Breast epithelium (tissue), 4 donors: ENCODE measurements around the gene ATRNL1. TPM values are rescaled to one million over a fixed set of nuclear protein-coding genes. Genes with fewer than 3 reads are reported as not detected.

Source experiments
- DNase-seq, 2 donors: peaks; one replicate each; pipeline ENCODE4 v3.0.0-alpha.2; 2019; ENCODE audit warnings: low spot score in 2 of 2
- H3K27ac ChIP-seq, 2 donors: fragments of 200-600 bp; sonication (generic) in 1 of 2; one replicate each; pipeline ENCODE4 v1.5.1; 2016 to 2019; ENCODE audit warnings: mild to moderate bottlenecking in 1 of 2
- H3K27me3 ChIP-seq, 2 donors: fragments of 200-600 bp; sonication (generic) in 1 of 2; one replicate each; pipeline versions ENCODE4 v1.5.1 to v1.6.0; 2017 to 2019; ENCODE audit warnings: control low read depth in 1 of 2, mild to moderate bottlenecking in 1 of 2
- H3K36me3 ChIP-seq: fragments of 200-600 bp; one replicate; pipeline ENCODE4 v1.5.1; 2019
- H3K4me1 ChIP-seq, 2 donors: fragments of 200-600 bp; sonication (generic); one replicate each; pipeline ENCODE4 v1.5.1; 2016 to 2019; ENCODE audit warnings: control low read depth in 1 of 2
- H3K4me3 ChIP-seq, 3 donors: fragments of 200-600 bp; sonication (generic); 1 replicate in 2 of 3; 2 replicates in 1 of 3; pipeline ENCODE4 v1.5.1; 2016 to 2019; ENCODE audit warnings: mild to moderate bottlenecking in 3 of 3, moderate library complexity in 2 of 3
- H3K9me3 ChIP-seq, 2 donors: fragments of 200-600 bp; sonication (generic) in 1 of 2; one replicate each; pipeline ENCODE4 v1.5.1; 2016 to 2019; ENCODE audit warnings: control low read depth in 1 of 2
- CTCF ChIP-seq, 3 donors: fragments of 450-650 bp; IDR thresholded peaks; one replicate each; pipeline ENCODE4 v1.5.1; 2016 to 2017; ENCODE audit warnings: antibody characterized with exemption in 3 of 3, mild to moderate bottlenecking in 3 of 3, moderate library complexity in 3 of 3
- POLR2A ChIP-seq: fragments of 450-650 bp; IDR thresholded peaks from one replicate; pipeline ENCODE4 v1.6.1; 2016; ENCODE audit warnings: antibody characterized with exemption, mild to moderate bottlenecking, moderate library complexity
- POLR2AphosphoS5 ChIP-seq, 3 donors: sonication (generic); formaldehyde crosslinking; IDR thresholded peaks; one replicate each; pipeline ENCODE4 v1.6.1; 2017; ENCODE audit warnings: antibody characterized with exemption in 3 of 3
- intact Hi-C: fragments of 100-400 bp; cut with DNase I; formaldehyde crosslinking; loops from one replicate; pipeline ENCODE4 v1.15.1; 2023; ENCODE audit warnings: low total_unique reads
- total RNA-seq, 3 donors: library from RNA; depleted of rRNA; stranded (reverse); fragments of >200 nt; gene quantifications; one replicate each; pipeline ENCODE4 v1.1.0, GENCODE V29; 2016

ATRNL1 gene
- total RNA-seq, 3 donors from 2014 or later, result 0.16 to 11.4 (median 2.9) TPM

- Histone ChIP-seq H3K4me1 (no peaks in the 10 kb centered on the region), H3K27me3 (no peaks in the 10 kb centered on the region), H3K9me3 (peaks cover 0 to 4% of the 10 kb centered on the region in 2 donors), H3K4me3 (no peak overlapping the region), H3K27ac (no peak overlapping the region), H3K36me3 (no peaks in the 10 kb centered on the region)
- no peak for TF ChIP-seq CTCF (IDR thresholded peaks at IDR 0.05)
- no peak for TF ChIP-seq POLR2A
- no peak for TF ChIP-seq POLR2AphosphoS5 (IDR thresholded peaks at IDR 0.05)
- DNase-seq, result no peak
- intact Hi-C loops, result no loop called here
Measured at GRCh38 chr10:115422624-115423023, 329.5 kb downstream of the ATRNL1 start.

- Histone ChIP-seq H3K9me3 (no peaks in the 10 kb centered on the region), H3K27ac (no peak overlapping the region), H3K4me1 (no peaks in the 10 kb centered on the region), H3K27me3 (no peaks in the 10 kb centered on the region), H3K36me3 (no peaks in the 10 kb centered on the region), H3K4me3 (no peak overlapping the region)
- TF ChIP-seq CTCF (IDR thresholded peaks at IDR 0.05) (no peak), POLR2AphosphoS5 (IDR thresholded peaks at IDR 0.05) (no peak), POLR2A (no peak)
- intact Hi-C loops, result no loop called here
- DNase-seq, result no peak
Measured at GRCh38 chr10:115427611-115428010, 334.4 kb downstream of the ATRNL1 start.

- intact Hi-C loops, result no loop called here
- DNase-seq, result no peak
- Histone ChIP-seq H3K27me3 (no peaks in the 10 kb centered on the region), H3K9me3 (peaks cover 0 to 5% of the 10 kb centered on the region in 2 donors), H3K4me1 (no peaks in the 10 kb centered on the region), H3K4me3 (no peak overlapping the region), H3K36me3 (no peaks in the 10 kb centered on the region), H3K27ac (no peak overlapping the region)
- TF ChIP-seq CTCF (IDR thresholded peaks at IDR 0.05) (no peak), POLR2A (no peak), POLR2AphosphoS5 (IDR thresholded peaks at IDR 0.05) (no peak)
Measured at GRCh38 chr10:115432188-115432819, 339.1 kb downstream of the ATRNL1 start.

GRCh38 chr10:115436999-115437398, 343.8 kb downstream of the ATRNL1 start:
- H3K9me3 ChIP-seq, result peaks cover 0 to 5% of the 10 kb centered on the region in 2 donors
- no peak overlapping the region for H3K4me3 ChIP-seq
- TF ChIP-seq POLR2A, result no peak
- no peak for TF ChIP-seq CTCF (IDR thresholded peaks at IDR 0.05)
- TF ChIP-seq POLR2AphosphoS5 (IDR thresholded peaks at IDR 0.05), result no peak
- no peaks in the 10 kb centered on the region for H3K36me3 ChIP-seq
- no peak overlapping the region for H3K27ac ChIP-seq
- intact Hi-C loops, result no loop called here
- H3K27me3 ChIP-seq, result no peaks in the 10 kb centered on the region
- no peaks in the 10 kb centered on the region for H3K4me1 ChIP-seq
- no peak for DNase-seq

- H3K36me3 ChIP-seq, result no peaks in the 10 kb centered on the region
- no peaks in the 10 kb centered on the region for H3K4me1 ChIP-seq
- no peak overlapping the region for H3K4me3 ChIP-seq
- no peak overlapping the region for H3K27ac ChIP-seq
- no peaks in the 10 kb centered on the region for H3K9me3 ChIP-seq
- no peaks in the 10 kb centered on the region for H3K27me3 ChIP-seq
- intact Hi-C loops, result no loop called here
- TF ChIP-seq CTCF (IDR thresholded peaks at IDR 0.05) (peak in 1 of 3 donors; percentile 24), POLR2A (no peak)
- no peak for DNase-seq
Measured at GRCh38 chr10:115441907-115442545, 348.9 kb downstream of the ATRNL1 start.
